Glomerular visceral epithelial cell (primary cell): Measurements from ENCODE around the gene CAPN14.
"Not testable (repeated sequence)": the region's sequence is repeated elsewhere in the genome, so short reads cannot be mapped to it uniquely, and the experiment has no call there.

ENCODE experiments used
- DNase-seq: peaks from one replicate; pipeline ENCODE4 v3.0.0-alpha.2; 2016; ENCODE audit errors: extremely low spot score

The CAPN14 gene

GRCh38 chr2:31196622-31197021 lies 20.7 kb downstream of the CAPN14 start:
- DNase-seq = no peak

DNA sequence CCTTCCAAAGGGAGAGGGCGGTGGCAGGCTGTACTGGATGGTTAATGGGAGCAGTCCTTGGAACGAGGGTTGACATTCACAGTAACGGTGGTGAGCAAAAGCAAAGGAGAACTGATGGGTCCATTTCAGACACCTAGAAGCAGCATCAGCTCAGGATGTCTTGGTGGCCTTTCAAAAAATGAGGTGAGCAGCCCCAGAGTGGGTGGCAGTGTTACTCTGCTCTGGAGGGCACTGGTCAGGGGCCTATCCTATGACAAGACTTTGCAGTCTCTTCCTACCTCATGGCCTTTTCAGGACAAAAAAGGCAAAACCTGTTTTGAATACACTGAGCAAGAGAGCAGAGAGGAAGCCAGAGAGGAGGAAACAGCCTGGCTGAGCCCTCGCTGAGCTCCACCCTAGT lies 23.5 kb downstream of the CAPN14 start:
- no peak for DNase-seq

DNA sequence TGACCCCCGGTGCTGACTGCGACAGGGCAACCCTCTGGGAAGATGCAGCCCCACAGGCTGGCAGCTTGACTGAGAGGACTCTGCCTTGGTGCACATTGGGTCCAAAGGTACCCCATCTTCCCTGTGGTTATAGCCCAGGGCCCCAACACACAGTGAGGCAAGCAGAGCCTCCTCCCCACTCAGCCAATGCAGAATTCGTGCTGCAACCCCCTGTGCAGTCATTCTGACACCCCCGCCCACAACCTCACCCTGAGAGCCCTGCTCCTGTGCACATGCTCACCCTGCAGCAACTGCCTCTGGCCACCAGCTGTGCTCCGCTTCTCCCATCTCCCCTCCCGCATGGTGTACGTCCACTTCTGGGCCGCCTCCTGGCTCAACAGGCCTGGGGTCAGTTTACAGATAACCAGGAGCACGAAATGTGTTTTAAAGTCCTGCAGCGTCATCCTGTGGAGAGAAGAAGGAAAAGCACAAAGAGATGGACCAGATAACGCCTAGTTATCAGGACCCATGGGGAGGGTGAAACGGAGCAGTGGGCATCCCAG lies 24.4 kb downstream of the CAPN14 start:
- DNase-seq = no peak

GRCh38 chr2:31192396-31192795 lies 24.9 kb downstream of the CAPN14 start:
- no peak for DNase-seq

GRCh38 chr2:31191931-31192330 lies 25.4 kb downstream of the CAPN14 start:
- DNase-seq = no peak

DNA sequence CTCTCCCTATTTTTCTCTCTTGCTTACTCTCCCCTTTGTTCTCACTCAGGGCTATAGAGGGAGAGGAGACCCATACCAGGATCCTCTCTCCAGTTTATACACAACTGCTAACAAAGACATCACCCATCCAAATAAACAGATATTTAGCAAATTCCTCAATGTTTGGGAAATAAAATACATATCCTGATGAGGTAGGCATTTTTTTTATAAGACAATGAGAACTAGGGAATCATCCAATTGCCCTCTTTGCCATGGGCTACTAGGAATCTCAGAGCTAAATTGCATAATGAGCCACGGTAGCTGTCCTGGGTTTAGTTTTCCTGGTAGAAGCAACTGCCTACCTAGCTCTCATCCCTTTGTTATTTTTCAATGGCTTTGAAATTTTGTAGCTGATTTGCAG lies 27.1 kb downstream of the CAPN14 start:
- no peak for DNase-seq

DNA sequence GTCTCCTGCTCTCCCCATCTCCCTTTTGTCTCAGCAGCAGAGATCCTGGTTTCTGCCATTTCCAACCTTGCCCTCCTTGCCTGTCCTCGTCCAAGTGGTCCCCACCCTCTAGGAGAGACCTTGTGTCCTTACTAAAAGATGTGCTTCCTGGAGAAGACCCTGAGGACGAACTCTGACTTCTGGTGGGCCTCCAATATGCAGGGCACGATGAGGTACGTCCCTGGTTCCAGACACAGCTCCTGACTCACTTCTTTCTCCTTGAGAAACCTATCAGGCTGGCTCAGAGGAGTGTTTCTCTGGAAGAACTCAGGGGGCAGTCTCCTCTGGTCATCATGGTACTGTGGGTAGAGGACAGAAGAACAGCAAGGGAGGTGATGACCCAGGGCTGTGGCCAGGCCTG lies 28.2 kb downstream of the CAPN14 start:
- DNase-seq = no peak

DNA sequence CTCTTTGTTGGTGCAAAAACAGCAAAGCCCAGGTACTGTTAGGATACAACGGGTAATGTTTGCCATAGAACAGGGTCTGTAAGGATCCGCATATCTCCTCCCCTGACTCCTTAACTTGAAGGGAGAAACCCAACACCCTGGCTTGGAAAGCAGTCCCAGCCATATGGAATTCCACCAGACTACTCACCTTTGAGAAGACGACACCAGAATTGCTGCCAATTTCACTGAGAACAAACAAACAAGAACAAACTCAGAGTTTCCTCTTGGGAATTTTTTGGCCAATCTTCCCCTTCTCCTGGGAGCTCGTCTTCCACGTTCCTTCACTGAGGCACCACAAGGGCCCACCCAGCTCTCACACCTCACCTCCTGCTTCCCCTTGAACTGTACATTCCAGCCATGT lies 29.2 kb downstream of the CAPN14 start:
- no peak for DNase-seq

- no peak for DNase-seq
Observed at GRCh38 chr2:31187166-31187565, 30.1 kb downstream of the CAPN14 start.

- DNase-seq = not testable (repeated sequence)
Observed at GRCh38 chr2:31183973-31184372, 33.3 kb downstream of the CAPN14 start.

GRCh38 chr2:31176742-31177141 lies 40.6 kb downstream of the CAPN14 start:
- no peak for DNase-seq

- DNase-seq = no peak
Observed at GRCh38 chr2:31171142-31171541, 46.2 kb downstream of the CAPN14 start.

DNA sequence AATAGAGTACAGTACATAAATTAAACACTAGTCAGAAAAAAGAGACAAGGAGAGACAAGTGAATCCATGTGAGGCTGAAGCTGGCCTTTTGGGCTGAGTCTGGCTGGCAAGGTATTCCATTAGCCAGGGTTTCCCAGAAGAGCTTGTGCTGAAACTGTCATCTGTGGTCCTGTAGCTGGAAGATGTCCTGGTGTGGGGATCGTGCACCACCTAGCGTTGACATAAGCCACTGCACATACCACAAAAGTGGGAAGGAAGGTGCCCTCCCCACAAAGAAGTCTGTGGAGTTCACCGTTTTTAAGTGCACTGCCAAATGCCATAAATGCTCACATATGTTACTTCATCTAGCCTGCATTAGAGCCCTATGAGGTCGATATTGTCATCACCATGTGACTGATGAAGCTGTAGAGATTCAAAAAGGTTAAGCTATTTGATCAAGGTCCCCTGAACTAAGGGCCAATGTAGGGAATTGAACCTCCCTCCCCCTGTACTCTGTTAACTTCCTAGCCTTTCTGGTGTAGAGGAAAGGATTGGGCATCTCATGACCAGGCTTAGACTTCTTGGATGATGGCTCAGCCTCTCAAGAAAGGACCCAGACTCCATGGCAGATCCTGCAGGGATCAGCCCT lies 47.1 kb downstream of the CAPN14 start:
- DNase-seq = peak; percentile 69

GRCh38 chr2:31168291-31168690 lies 49.0 kb downstream of the CAPN14 start:
- no peak for DNase-seq

GRCh38 chr2:31166925-31167324 lies 50.4 kb downstream of the CAPN14 start:
- no peak for DNase-seq

DNA sequence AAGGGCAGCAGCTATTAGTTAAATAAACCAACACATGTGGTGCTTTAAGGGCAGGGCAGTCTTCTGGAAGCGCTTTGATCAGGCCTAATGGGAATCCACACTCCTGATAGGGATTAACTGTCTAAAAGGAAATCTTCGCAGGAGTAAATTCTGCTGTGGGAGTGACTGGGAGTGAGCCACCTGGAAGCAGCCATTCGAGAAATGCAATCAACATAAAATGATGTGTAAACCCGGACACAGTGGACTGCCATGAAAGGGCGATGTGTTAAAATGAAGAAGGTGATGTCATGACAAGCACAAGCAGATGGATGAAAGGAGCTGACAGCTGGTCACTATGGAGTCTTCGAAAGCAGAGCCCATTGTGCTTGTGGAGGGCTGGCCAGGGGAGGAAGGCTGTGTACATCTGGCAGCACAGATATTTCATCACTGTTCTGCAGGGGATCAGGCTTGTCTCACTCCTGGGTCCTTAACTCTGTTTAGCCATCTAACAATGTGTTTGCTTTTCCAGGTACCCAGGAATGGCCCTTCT lies 54.2 kb downstream of the CAPN14 start:
- no peak for DNase-seq

GRCh38 chr2:31161637-31162036 lies 55.7 kb downstream of the CAPN14 start:
- no peak for DNase-seq

- no peak for DNase-seq
Observed at GRCh38 chr2:31151501-31151900, 65.8 kb downstream of the CAPN14 start.

DNA sequence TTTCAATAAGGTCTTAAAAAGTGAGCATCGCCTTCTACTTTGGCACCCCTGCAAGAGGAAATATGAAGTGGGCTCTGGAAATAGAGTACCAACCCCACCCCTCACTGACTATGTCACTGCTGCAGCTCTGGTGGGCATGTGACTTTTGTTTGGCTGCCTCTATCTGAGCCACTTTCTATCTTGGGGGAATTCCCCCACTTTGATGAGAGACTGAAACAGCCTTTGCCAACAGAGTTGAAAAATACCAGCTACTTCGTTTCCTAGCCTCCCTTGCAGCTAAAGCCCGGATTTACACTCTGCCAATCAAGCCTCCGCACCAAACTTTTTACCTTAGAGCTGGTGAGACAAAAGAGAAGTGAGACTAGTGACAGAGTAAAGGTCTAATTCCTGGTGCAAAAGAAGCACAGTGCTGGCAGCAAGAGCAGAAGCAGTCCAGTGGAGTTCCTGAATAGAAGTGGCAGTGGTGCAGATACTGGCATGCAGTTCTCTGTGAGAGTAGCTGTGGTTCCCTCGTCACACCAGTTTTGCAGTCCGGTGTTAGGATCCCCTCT lies 67.1 kb downstream of the CAPN14 start:
- no peak for DNase-seq

GRCh38 chr2:31148514-31148913 lies 68.8 kb downstream of the CAPN14 start:
- no peak for DNase-seq

GRCh38 chr2:31147645-31148044 lies 69.7 kb downstream of the CAPN14 start:
- DNase-seq = no peak

- DNase-seq = no peak
Observed at GRCh38 chr2:31142110-31142509, 75.2 kb downstream of the CAPN14 start.

DNA sequence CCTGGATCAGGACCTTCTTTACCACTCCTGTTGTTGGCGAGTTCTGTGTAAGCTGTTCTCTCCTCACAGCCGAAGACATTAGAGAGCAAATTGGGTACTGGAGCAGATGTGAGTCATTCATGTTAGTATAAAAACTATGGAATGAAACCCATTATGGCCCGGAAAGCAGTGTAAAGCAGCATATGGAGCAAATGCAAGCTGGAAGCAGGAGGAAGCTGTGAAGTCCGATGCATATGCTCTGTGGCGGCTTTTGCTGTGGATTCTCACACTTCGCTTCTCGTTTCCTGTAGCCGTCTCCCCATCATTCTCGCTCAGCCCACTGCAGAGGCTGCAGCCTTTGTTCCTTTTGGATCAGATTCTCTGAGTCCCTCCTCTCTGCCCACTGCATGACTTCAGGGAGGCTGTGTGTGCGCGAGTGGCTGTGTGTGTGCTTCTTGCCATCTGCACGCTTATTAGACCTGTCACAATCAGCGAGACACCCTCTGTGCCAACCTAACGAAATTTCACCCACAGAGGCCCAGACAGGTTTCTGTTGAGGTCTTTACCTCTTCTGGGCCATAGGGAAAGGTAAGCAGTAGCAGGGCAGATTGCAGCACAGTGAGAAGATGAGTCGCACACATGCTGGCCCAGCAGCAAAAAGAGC lies 75.8 kb downstream of the CAPN14 start:
- no peak for DNase-seq
